ENCODE results near the gene TTLL11.

Gene TTLL11

DNA sequence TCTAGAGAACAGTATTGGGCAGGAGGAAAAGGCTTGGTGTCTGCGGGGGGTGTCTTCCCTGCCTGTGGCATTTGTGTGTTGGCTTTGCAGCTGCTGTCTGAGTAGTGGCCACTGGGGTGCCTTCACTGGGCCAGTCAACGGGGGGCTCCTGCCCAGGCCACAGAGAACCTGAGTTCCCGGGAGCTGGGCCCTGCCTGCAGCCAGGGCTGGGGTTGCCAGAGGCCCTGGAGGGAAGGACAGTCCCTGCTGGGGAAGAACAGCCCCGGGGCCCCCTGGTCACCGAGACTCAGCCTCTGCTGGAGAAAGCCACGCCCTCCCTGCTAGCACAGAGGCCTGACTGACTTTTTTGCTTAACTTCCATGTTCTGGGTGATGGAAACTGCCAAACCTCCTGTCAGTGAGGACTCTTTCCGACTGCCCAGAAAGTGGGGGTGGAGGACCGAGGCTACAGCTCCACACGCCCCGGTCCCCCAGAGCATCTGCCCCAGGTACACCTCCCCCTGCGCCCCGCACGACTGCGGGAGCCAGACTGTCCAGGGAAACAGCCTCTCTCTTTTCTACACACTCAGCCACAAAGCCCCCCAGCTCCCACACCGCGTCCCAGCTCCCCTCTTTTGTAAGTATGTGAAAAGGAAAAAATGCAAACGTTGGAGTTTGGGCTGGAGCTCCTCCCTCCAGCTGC lies 308.2 kb downstream of the TTLL11 start:
- DNase-seq (ENCODE audit: low read depth): no peak

DNA sequence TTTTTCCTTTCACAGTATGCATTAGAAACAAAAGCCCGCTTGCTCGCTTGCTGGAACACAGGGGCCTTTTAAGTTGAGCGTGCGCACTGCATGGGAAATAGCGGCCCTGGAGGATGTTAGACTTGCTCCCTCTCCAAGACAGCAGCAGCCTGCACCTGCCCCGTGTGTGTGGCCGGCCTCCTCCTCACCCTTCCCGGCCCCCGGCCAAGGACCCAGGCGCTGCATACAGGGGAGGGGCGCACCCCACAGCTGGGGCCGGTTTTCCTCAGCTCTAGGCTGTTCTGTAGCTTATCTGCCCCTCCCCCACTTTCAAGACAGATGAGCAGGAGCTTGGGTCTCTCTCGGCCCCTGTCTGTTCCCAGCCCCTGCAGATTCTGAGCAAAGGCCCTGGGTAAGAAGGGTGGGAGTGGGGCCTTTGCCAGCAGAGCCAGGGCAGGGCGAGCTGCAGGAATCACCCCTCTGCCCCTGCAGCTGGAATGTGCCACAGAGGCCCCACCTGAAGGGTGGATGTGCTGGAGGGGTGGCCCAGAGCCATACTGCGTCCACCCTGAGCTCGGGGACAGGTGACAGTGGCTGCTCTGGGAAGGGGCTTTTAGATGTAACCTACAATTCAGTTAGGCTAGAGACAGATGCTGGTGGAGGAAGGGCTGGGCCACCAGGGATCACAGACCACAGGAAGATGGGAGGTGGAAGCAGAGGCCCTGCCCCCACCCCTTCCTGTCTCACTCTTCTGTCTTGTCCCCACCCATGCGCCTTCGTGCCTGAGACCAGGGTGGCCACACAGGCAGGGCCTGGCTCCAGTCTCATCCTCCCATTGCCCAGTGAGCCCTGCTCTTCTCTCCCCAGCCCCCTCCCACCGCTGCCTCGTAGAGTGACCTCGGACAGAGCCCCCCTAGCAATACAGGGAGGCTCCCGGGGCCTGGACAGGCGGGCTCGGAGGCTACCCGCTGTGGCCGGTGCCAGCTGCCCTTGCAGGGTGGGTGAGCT lies 309.3 kb downstream of the TTLL11 start:
- DNase-seq (ENCODE audit: low read depth): no peak

DNA sequence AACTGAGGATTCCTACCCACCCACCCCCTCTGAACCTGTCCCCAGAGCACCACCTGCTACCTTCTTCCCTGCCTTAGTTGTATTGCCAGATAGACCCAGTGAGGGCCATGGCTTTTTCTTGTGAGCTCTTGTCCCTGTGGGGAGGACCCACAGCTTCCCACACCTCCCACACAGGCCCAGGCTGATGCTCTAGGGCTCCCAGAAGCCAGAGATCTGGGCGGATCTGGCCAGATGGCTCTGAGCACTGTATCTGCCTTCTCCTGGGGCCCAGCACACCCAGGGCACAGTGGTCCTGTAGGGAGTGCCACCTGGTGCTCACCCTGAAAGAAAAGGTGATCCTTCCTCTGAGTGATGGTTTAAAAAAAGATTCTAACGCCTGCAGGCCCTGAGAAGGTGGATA lies 310.0 kb downstream of the TTLL11 start:
- no peak for DNase-seq (ENCODE audit: low read depth)

DNA sequence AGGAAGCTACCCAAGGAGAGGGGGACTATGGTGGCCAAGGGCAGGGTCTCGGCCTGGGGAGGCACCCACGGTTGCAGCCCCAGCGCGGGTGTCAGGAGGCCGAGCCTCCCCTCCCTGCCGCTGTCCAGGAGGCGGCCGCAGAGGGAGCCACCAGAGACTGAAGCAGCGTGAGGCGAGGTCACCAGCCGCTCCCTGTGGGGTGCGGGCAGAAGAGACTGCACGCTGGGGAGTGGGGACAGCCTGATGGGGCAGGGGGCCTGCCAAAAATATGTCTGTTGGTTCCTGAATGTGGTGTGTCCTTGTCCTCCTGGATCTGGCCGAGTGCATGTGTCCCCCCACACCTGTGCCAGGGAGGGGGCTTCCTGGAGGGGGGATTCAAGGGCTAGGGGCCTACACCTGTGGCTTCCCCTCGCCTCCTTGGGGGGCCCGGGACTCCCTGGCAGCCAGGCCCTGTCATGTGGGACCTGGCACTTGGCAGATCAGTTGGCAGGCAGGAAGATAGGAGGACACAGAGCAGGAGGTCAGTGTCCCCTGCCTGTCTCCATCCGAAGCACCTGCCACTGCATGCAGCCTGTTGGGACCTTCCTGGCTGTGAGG lies 310.5 kb downstream of the TTLL11 start:
- no peak for DNase-seq (ENCODE audit: low read depth)

- DNase-seq (ENCODE audit: low read depth): no peak
Observed at GRCh38 chr9:121781701-121782464, 311.2 kb downstream of the TTLL11 start.

DNA sequence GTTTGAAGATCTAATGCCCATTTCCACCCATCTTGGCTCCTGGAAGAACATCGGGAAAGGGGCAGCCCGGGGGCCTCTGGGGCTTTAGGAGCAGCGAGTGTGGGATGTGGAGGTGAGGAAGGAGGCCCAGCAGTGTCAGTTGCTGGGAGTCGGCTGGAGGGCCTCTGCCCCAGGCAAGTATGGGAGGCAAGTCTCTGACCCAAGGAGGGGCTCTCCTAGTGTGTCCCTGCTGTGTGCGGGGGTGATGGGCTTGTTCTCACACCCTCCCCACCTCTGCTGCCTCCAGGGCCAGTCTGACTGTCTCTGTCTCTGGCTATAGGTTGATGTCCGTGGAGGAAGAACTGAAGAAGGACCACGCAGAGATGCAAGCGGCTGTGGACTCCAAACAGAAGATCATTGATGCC lies 312.0 kb downstream of the TTLL11 start:
- DNase-seq (ENCODE audit: low read depth): no peak

GRCh38 chr9:121780177-121781040 lies 312.7 kb downstream of the TTLL11 start:
- no peak for DNase-seq (ENCODE audit: low read depth)

GRCh38 chr9:121779381-121780117 lies 313.6 kb downstream of the TTLL11 start:
- DNase-seq (ENCODE audit: low read depth): no peak

DNA sequence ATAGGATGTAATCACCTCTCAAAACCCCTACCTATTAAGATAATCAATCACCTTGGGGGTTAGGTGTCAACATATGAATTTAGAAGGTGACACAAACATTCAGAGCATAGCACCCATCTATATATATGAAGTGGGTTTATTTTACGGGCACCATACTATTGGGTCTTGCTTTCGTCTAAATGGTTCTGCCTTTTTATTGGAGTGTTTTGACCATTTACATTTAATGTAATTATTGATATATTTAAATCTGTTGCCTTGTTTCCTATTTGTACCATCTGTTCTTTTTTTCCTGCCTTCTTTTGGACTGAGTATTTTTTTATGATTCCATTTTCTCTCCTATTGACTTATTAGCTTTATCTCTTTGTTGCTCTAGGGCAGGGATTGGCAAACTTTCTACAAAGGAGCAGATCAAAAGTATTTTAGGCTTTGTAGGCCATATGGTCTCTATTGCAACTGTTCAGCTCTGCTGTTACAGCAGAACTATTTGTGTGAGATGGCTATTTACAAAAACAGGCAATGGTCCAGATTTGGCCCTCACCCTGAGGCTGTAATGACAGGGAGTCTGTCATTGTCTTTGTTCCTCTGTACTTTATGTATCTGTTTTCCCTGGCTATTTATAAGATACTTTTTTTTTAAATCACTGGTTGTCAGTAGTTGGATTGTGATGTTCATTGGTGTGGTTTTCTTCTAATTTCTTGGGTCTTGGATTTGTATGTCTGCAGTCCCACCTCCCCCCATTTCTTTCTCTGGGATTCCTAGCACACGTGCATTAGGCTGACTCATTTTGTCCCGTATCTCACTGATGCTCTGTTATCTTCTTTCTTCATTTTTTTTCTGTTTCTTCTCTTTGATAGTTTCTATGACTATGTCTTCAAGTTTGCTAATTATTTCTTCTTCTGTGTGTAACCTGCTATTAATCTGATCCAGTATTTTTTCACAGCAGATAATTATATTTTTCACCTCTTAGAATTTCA lies 314.6 kb downstream of the TTLL11 start:
- no peak for DNase-seq (ENCODE audit: low read depth)

DNA sequence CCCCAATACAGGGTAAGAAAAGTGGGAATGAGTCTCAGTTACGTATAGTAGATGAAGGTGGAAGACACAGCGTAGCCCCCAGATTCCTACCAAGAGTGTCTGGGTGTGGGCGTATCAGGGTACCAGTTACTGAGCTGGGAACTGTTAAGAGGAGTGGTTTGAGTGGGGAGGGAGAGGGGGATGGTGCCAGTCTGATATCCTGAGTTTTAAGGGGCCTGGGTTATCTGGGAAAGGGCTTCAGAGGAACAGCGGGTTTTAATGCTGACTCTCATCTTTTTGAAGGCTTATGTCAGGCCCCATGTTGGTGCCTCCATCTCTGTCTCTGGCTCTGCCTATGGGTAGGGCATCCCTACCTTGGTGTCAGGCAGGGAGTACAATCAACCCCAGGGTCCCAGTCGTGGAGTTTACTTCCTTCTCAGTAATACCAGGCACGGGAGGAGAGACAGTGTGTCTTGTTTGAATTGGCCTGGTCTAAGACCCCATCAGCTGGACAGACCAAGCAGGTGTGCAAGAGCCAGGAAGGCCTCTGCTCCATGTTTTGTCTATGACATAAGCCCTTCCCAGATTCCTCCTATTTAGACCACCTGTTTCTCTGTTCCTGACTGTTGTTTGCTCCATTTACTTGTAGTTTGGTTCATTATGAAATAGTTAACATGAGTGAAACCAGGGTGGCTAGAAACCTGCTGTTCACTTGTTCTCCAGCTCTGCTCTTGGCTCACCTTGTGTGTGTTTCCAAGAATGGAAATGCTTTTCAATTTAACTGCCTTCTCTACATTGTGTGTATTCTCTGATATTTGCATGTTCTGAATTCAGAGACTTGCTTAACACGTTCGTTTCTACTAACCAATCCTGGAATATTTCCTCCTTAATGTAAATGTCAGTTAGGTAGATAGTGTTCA lies 316.1 kb downstream of the TTLL11 start:
- no peak for DNase-seq (ENCODE audit: low read depth)

- DNase-seq (ENCODE audit: low read depth): no peak
Observed at GRCh38 chr9:121776001-121776738, 316.9 kb downstream of the TTLL11 start.

- no peak for DNase-seq (ENCODE audit: low read depth)
Observed at GRCh38 chr9:121774715-121775613, 318.1 kb downstream of the TTLL11 start.

DNA sequence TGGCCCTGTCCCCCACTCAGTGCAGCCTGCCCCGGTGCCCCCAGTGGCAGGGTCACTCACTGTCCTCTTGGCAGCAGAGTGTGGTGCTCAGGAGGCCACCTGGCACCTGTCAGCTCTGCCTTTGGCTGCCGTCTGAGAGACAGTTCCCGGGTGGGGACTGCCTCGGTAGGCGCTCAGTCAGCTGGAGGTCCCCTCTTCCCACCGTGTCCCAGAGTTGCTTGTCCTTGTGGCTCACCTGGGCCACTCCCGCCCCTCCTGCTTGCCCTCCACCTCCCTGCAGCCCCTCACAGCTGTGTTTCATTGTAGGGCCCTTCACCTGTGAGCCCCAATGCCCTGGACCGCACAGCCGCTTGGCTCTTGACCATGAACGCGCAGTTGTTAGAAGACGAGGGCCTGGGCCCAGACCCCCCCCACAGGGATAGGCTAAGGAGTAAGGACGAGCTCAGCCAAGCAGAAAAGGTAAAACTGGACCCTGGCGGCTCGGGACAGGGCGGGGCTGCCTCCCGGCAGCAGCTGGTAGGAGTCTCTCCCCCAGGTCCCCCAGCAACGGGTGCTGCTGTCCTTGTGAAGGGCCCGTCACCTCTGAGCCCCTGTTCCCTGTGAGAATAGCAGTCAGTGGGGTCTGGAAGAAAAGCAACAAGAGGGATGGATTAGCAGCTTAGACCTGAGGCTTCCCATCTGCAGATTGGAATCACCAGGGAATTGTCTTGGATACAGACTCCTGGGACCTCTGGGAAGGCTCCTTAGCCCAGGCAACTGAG lies 319.0 kb downstream of the TTLL11 start:
- DNase-seq (ENCODE audit: low read depth): no peak

DNA sequence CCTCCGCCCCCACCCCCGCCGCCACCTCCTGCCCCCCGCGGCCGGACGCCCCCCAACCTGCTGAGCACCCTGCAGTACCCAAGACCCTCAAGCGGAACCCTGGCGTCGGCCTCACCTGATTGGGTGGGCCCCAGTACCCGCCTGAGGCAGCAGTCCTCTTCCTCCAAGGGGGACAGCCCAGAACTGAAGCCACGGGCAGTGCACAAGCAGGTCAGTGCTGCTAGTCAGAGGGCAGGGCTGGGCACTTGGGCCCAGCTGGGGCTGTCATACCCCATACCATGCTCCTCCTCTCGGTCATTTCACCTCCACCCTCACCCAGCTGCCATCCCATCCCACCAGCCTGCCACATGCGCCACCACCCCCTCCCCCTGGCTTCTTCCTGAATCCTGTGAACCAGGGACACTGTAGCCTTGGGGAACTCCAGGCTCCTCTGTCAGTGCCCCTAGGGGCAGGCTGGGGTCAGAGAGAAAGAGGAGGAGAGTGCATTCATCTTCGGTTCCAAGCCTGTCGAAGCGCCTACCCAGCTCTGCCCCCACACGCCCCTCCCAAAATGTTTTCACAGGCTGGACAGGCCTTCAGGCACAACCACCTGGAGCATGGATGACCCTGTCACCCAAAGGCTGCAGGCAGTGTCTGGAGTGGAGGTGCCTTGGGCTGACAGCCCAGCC lies 319.7 kb downstream of the TTLL11 start:
- no peak for DNase-seq (ENCODE audit: low read depth)

All from activated T-cell treated with anti-CD3 and anti-CD28 coated beads for 1 hour (primary cell).